ENCODE data around the gene TIMM10. TPM values are rescaled to one million over a fixed set of nuclear protein-coding genes. Genes with fewer than 3 reads are reported as not detected.

Gene TIMM10
- polyA plus RNA-seq, 1 donor from 2014 or later, result 63.6 TPM

DNA sequence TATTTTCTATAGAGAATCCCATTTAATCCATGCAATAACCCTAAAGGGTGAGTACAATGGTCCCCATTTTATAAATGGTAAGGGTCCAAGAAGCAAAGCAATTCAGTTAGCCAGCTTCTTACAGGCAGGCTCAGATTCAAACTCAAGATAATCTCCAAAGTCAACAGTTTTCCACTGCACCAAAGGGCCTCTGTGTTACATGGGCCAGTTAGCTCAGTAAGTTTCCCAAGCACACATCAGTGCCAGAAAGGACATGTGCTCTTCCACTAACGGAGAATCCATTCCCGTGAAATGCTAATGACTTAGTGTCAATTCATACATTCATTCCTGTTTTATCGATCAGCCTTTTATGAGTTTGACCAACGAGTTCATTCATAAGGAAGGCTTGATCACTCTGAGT lies 26.0 kb downstream of the TIMM10 start:
- Histone ChIP-seq H3K4me2 (ENCODE audit: low read length) (no peak overlapping the region), H3K9ac (ENCODE audit: low read length) (no peak overlapping the region), H3F3A (ENCODE audit: insufficient read depth, low read length, poor library complexity, severe bottlenecking) (no peaks in the 10 kb centered on the region), H3K27me3 (ENCODE audit: insufficient read depth, low read depth, low read length) (no peaks in the 10 kb centered on the region), H4K20me1 (ENCODE audit: insufficient read depth) (no peaks in the 10 kb centered on the region), H3K9me3 (ENCODE audit: low read length) (no peaks in the 10 kb centered on the region), H2AFZ (ENCODE audit: low read depth, low read length) (no peak overlapping the region), H3K36me3 (ENCODE audit: insufficient read depth, low read length) (no peaks in the 10 kb centered on the region), H3K4me3 (ENCODE audit: low read length) (no peak overlapping the region), H3K79me2 (replicated peaks; ENCODE audit: insufficient read depth, low read length) (no peaks in the 10 kb centered on the region), H3K27ac (ENCODE audit: low read length) (no peak overlapping the region), H3K9me2 (ENCODE audit: insufficient read depth, low read length) (no peaks in the 10 kb centered on the region)
- no peak for TF ChIP-seq MXI1 (conservative IDR thresholded peaks at IDR 0.05; ENCODE audit: poor library complexity, severe bottlenecking)
- no peak for TF ChIP-seq EZH2 (IDR thresholded peaks at IDR 0.05; ENCODE audit: borderline replicate concordance, insufficient read depth, low read length, poor library complexity, severe bottlenecking)
- TF ChIP-seq, protein P1, sequence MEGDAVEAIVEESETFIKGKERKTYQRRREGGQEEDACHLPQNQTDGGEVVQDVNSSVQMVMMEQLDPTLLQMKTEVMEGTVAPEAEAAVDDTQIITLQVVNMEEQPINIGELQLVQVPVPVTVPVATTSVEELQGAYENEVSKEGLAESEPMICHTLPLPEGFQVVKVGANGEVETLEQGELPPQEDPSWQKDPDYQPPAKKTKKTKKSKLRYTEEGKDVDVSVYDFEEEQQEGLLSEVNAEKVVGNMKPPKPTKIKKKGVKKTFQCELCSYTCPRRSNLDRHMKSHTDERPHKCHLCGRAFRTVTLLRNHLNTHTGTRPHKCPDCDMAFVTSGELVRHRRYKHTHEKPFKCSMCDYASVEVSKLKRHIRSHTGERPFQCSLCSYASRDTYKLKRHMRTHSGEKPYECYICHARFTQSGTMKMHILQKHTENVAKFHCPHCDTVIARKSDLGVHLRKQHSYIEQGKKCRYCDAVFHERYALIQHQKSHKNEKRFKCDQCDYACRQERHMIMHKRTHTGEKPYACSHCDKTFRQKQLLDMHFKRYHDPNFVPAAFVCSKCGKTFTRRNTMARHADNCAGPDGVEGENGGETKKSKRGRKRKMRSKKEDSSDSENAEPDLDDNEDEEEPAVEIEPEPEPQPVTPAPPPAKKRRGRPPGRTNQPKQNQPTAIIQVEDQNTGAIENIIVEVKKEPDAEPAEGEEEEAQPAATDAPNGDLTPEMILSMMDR (IDR thresholded peaks at IDR 0.05; ENCODE audit: poor library complexity, severe bottlenecking), result no peak
- no peak for TF ChIP-seq POLR2AphosphoS5 (IDR thresholded peaks at IDR 0.05)
- no peak for TF ChIP-seq RAD21 (conservative IDR thresholded peaks at IDR 0.05)
- no peak for TF ChIP-seq EP300 (conservative IDR thresholded peaks at IDR 0.05; ENCODE audit: poor library complexity, severe bottlenecking)
- no peak for TF ChIP-seq REST (IDR thresholded peaks at IDR 0.05; ENCODE audit: borderline replicate concordance)
- TF ChIP-seq TAF1 (IDR thresholded peaks at IDR 0.05; ENCODE audit: low read depth), result no peak
- TF ChIP-seq SMC3 (conservative IDR thresholded peaks at IDR 0.05; ENCODE audit: poor library complexity), result no peak

- H3K4me3 ChIP-seq (ENCODE audit: low read length), result no peak overlapping the region
- H3K36me3 ChIP-seq (ENCODE audit: insufficient read depth, low read length), result no peaks in the 10 kb centered on the region
- H2AFZ ChIP-seq (ENCODE audit: low read depth, low read length), result no peak overlapping the region
- H4K20me1 ChIP-seq (ENCODE audit: insufficient read depth), result no peaks in the 10 kb centered on the region
- TF ChIP-seq SMC3 (conservative IDR thresholded peaks at IDR 0.05; ENCODE audit: poor library complexity) (no peak), EP300 (conservative IDR thresholded peaks at IDR 0.05; ENCODE audit: poor library complexity, severe bottlenecking) (no peak), POLR2AphosphoS5 (IDR thresholded peaks at IDR 0.05) (no peak), RAD21 (conservative IDR thresholded peaks at IDR 0.05) (no peak), REST (IDR thresholded peaks at IDR 0.05; ENCODE audit: borderline replicate concordance) (no peak), TAF1 (IDR thresholded peaks at IDR 0.05; ENCODE audit: low read depth) (no peak), EZH2 (IDR thresholded peaks at IDR 0.05; ENCODE audit: borderline replicate concordance, insufficient read depth, low read length, poor library complexity, severe bottlenecking) (no peak), MXI1 (conservative IDR thresholded peaks at IDR 0.05; ENCODE audit: poor library complexity, severe bottlenecking) (no peak)
- TF ChIP-seq, protein P1 (IDR thresholded peaks at IDR 0.05; ENCODE audit: poor library complexity, severe bottlenecking), result no peak
- no peaks in the 10 kb centered on the region for H3K9me3 ChIP-seq (ENCODE audit: low read length)
- no peak overlapping the region for H3K27ac ChIP-seq (ENCODE audit: low read length)
- no peaks in the 10 kb centered on the region for H3F3A ChIP-seq (ENCODE audit: insufficient read depth, low read length, poor library complexity, severe bottlenecking)
- no peaks in the 10 kb centered on the region for H3K79me2 ChIP-seq (replicated peaks; ENCODE audit: insufficient read depth, low read length)
- no peak overlapping the region for H3K9ac ChIP-seq (ENCODE audit: low read length)
- H3K27me3 ChIP-seq (ENCODE audit: insufficient read depth, low read depth, low read length), result no peaks in the 10 kb centered on the region
- no peak overlapping the region for H3K4me2 ChIP-seq (ENCODE audit: low read length)
- no peaks in the 10 kb centered on the region for H3K9me2 ChIP-seq (ENCODE audit: insufficient read depth, low read length)
Observed at GRCh38 chr11:57502870-57503269, 27.7 kb downstream of the TIMM10 start.
